ENCODE results near the gene RBM43. TPM values are rescaled to one million over a fixed set of nuclear protein-coding genes. Genes with fewer than 3 reads are reported as not detected.

RBM43 gene
- total and polyA plus RNA-seq, 4 experiments from 2014 or later = 2.2 to 20.7 (median 11.4) TPM

GRCh38 chr2:151287513-151288250, 26.0 kb upstream of the RBM43 start:
- Histone ChIP-seq H3K27ac (ENCODE audit: low read depth, low read length) (peak overlapping the region; percentile 95), H3K36me3 (ENCODE audit: insufficient read depth, low read length) (no peaks in the 10 kb centered on the region), H3K4me3 (ENCODE audit: low read length in 2 of 2) (peak overlapping the region in 1 of 2 donors; percentile 82), H3K27me3 (ENCODE audit: insufficient read depth, low read length) (no peaks in the 10 kb centered on the region), H3K4me1 (ENCODE audit: insufficient read depth, low read length) (peaks cover 45% of the 10 kb centered on the region), H3K9me3 (ENCODE audit: control insufficient read depth in 1 of 2, low read length in 2 of 2) (no peaks in the 10 kb centered on the region)
- peak overlapping the region; percentile 90 to 98 (median 94) for H3K4me3 Mint-ChIP-seq
- H3K9me3 Mint-ChIP-seq = peaks cover 0 to 5% (median 0%) of the 10 kb centered on the region in 8 donors
- peak overlapping the region; percentile 89 to 99 (median 96) for H3K27ac Mint-ChIP-seq
- no peaks in the 10 kb centered on the region for H3K27me3 Mint-ChIP-seq
- intact Hi-C loops (cut with micrococcal nuclease) = loop anchor here (1.0 to 2.0 kb wide), 2 partner anchors 541 to 1700 kb away; partner anchors contain the start of genes ARL5A and MMADHC
- H3K36me3 Mint-ChIP-seq = peaks cover 8 to 26% of the 10 kb centered on the region in 2 donors
- peak in 1 of 5 donors; percentile 41 for DNase-seq
- ChIA-PET CTCF (ENCODE audit: partially characterized antibody) (interaction anchor here (0.8 to 2.9 kb wide), 2 partner anchors 26 to 149 kb away, joined by 3 to 14 read pairs; partner anchors contain the start of gene RBM43), POLR2A (ENCODE audit: partially characterized antibody) (interaction anchor here (2.3 to 4.8 kb wide), 3 partner anchors 26 to 150 kb away, joined by 9 to 139 read pairs (median 26); partner anchors contain the start of genes RBM43 and RIF1)
- H3K4me1 Mint-ChIP-seq = peaks cover 35 to 66% (median 52%) of the 10 kb centered on the region in 4 donors

GRCh38 chr2:151282401-151282800, 20.7 kb upstream of the RBM43 start:
- H3K9me3 Mint-ChIP-seq = no peaks in the 10 kb centered on the region

GRCh38 chr2:151280271-151280670, 18.6 kb upstream of the RBM43 start:
- no peak overlapping the region for H3K27ac Mint-ChIP-seq
- Histone ChIP-seq H3K4me3 (ENCODE audit: low read length in 2 of 2) (no peak overlapping the region), H3K27me3 (ENCODE audit: insufficient read depth, low read length) (no peaks in the 10 kb centered on the region), H3K4me1 (ENCODE audit: insufficient read depth, low read length) (peaks cover under 1% of the 10 kb centered on the region), H3K9me3 (ENCODE audit: control insufficient read depth in 1 of 2, low read length in 2 of 2) (no peaks in the 10 kb centered on the region), H3K36me3 (ENCODE audit: insufficient read depth, low read length) (peaks cover 47% of the 10 kb centered on the region), H3K27ac (ENCODE audit: low read depth, low read length) (no peak overlapping the region)
- H3K4me1 Mint-ChIP-seq = peaks cover 13 to 15% (median 15%) of the 10 kb centered on the region in 4 donors
- CTCF ChIA-PET (ENCODE audit: partially characterized antibody) = no interaction called here
- no peaks in the 10 kb centered on the region for H3K27me3 Mint-ChIP-seq
- H3K4me3 Mint-ChIP-seq = no peak overlapping the region
- no peaks in the 10 kb centered on the region for H3K9me3 Mint-ChIP-seq
- peaks cover 53 to 62% of the 10 kb centered on the region in 2 donors for H3K36me3 Mint-ChIP-seq
- POLR2A ChIA-PET (ENCODE audit: partially characterized antibody) = interaction anchor here (1.4 kb wide), 1 partner anchor 19 kb away, joined by 11 read pairs; the partner anchor contains the start of gene RBM43
- no peak for DNase-seq
- intact Hi-C loops (cut with micrococcal nuclease) = no loop called here

More at GRCh38 chr2:151282401-151282800, 20.7 kb upstream of the RBM43 start:
- no peak overlapping the region for H3K4me3 ChIP-seq (ENCODE audit: low read length in 2 of 2)
- H3K9me3 ChIP-seq (ENCODE audit: control insufficient read depth in 1 of 2, low read length in 2 of 2) = no peaks in the 10 kb centered on the region
- H3K4me3 Mint-ChIP-seq = no peak overlapping the region
- H3K4me1 Mint-ChIP-seq = peaks cover 27 to 37% (median 31%) of the 10 kb centered on the region in 4 donors
- CTCF ChIA-PET (ENCODE audit: partially characterized antibody) = interaction anchor here (1.1 to 1.3 kb wide), 2 partner anchors 43 to 155 kb away, joined by 4 read pairs; no protein-coding TSS in a partner anchor
- H3K36me3 Mint-ChIP-seq = peaks cover 35 to 47% of the 10 kb centered on the region in 2 donors
- peaks cover 21% of the 10 kb centered on the region for H3K4me1 ChIP-seq (ENCODE audit: insufficient read depth, low read length)
- no peak overlapping the region for H3K27ac ChIP-seq (ENCODE audit: low read depth, low read length)
- POLR2A ChIA-PET (ENCODE audit: partially characterized antibody) = interaction anchor here (1.0 to 1.4 kb wide), 2 partner anchors 15 to 21 kb away, joined by 3 to 5 read pairs; partner anchors contain the start of gene RBM43
- peak overlapping the region in 2 of 7 donors; percentile 18 to 68 for H3K27ac Mint-ChIP-seq
- no peak for DNase-seq
- peaks cover 34% of the 10 kb centered on the region for H3K36me3 ChIP-seq (ENCODE audit: insufficient read depth, low read length)
- H3K27me3 ChIP-seq (ENCODE audit: insufficient read depth, low read length) = no peaks in the 10 kb centered on the region
- H3K27me3 Mint-ChIP-seq = no peaks in the 10 kb centered on the region
- intact Hi-C loops (cut with micrococcal nuclease) = no loop called here

- Histone ChIP-seq H3K36me3 (ENCODE audit: insufficient read depth, low read length) (peaks cover 49% of the 10 kb centered on the region), H3K4me1 (ENCODE audit: insufficient read depth, low read length) (no peaks in the 10 kb centered on the region), H3K4me3 (ENCODE audit: low read length in 2 of 2) (no peak overlapping the region), H3K27me3 (ENCODE audit: insufficient read depth, low read length) (no peaks in the 10 kb centered on the region), H3K9me3 (ENCODE audit: control insufficient read depth in 1 of 2, low read length in 2 of 2) (no peaks in the 10 kb centered on the region), H3K27ac (ENCODE audit: low read depth, low read length) (no peak overlapping the region)
- CTCF ChIA-PET (ENCODE audit: partially characterized antibody) = interaction anchor here (0.9 kb wide), 1 partner anchor 9 kb away, joined by 3 read pairs; no protein-coding TSS in a partner anchor
- Mint-ChIP-seq H3K9me3 (no peaks in the 10 kb centered on the region), H3K4me3 (no peak overlapping the region), H3K4me1 (peaks cover 4 to 9% (median 5%) of the 10 kb centered on the region in 4 donors), H3K36me3 (peaks cover 54 to 67% of the 10 kb centered on the region in 2 donors), H3K27me3 (no peaks in the 10 kb centered on the region), H3K27ac (peak overlapping the region in 3 of 7 donors; percentile 4 to 63 (median 42))
- POLR2A ChIA-PET (ENCODE audit: partially characterized antibody) = no interaction called here
- DNase-seq = no peak
- intact Hi-C loops (cut with micrococcal nuclease) = no loop called here
Measured at GRCh38 chr2:151278487-151278886, 16.8 kb upstream of the RBM43 start.

GRCh38 chr2:151277067-151277466, 15.4 kb upstream of the RBM43 start:
- DNase-seq = no peak
- H3K36me3 Mint-ChIP-seq = peaks cover 58 to 72% of the 10 kb centered on the region in 2 donors
- Histone ChIP-seq H3K9me3 (ENCODE audit: control insufficient read depth in 1 of 2, low read length in 2 of 2) (no peaks in the 10 kb centered on the region), H3K27me3 (ENCODE audit: insufficient read depth, low read length) (no peaks in the 10 kb centered on the region), H3K27ac (ENCODE audit: low read depth, low read length) (no peak overlapping the region), H3K4me3 (ENCODE audit: low read length in 2 of 2) (no peak overlapping the region), H3K36me3 (ENCODE audit: insufficient read depth, low read length) (peaks cover 47% of the 10 kb centered on the region), H3K4me1 (ENCODE audit: insufficient read depth, low read length) (no peaks in the 10 kb centered on the region)
- CTCF ChIA-PET (ENCODE audit: partially characterized antibody) = interaction anchor here (2.5 kb wide), 1 partner anchor 38 kb away, joined by 10 read pairs; no protein-coding TSS in a partner anchor
- no peak overlapping the region for H3K4me3 Mint-ChIP-seq
- intact Hi-C loops (cut with micrococcal nuclease) = no loop called here
- H3K27me3 Mint-ChIP-seq = no peaks in the 10 kb centered on the region
- no peaks in the 10 kb centered on the region for H3K9me3 Mint-ChIP-seq
- H3K27ac Mint-ChIP-seq = peak overlapping the region in 3 of 7 donors; percentile 4 to 59 (median 37)
- H3K4me1 Mint-ChIP-seq = peaks cover under 1 to 5% (median 4%) of the 10 kb centered on the region in 4 donors
- POLR2A ChIA-PET (ENCODE audit: partially characterized antibody) = interaction anchor here (1.2 to 2.8 kb wide), 2 partner anchors 12 to 16 kb away, joined by 4 to 12 read pairs; partner anchors contain the start of genes NMI and RBM43

GRCh38 chr2:151275291-151275690, 13.6 kb upstream of the RBM43 start:
- Mint-ChIP-seq H3K27ac (no peak overlapping the region), H3K4me3 (no peak overlapping the region), H3K27me3 (no peaks in the 10 kb centered on the region)

GRCh38 chr2:151271824-151272223, 10.2 kb upstream of the RBM43 start:
- no peaks in the 10 kb centered on the region for H3K9me3 ChIP-seq (ENCODE audit: control insufficient read depth in 1 of 2, low read length in 2 of 2)
- no peaks in the 10 kb centered on the region for H3K27me3 ChIP-seq (ENCODE audit: insufficient read depth, low read length)
- no peaks in the 10 kb centered on the region for H3K4me1 ChIP-seq (ENCODE audit: insufficient read depth, low read length)
- intact Hi-C loops (cut with micrococcal nuclease) = no loop called here
- POLR2A ChIA-PET (ENCODE audit: partially characterized antibody) = no interaction called here
- H3K27ac Mint-ChIP-seq = peak overlapping the region in 1 of 7 donors; percentile 10
- peaks cover 26% of the 10 kb centered on the region for H3K36me3 ChIP-seq (ENCODE audit: insufficient read depth, low read length)
- H3K4me1 Mint-ChIP-seq = peaks cover 0 to 6% (median under 1%) of the 10 kb centered on the region in 4 donors
- H3K27me3 Mint-ChIP-seq = no peaks in the 10 kb centered on the region
- H3K4me3 ChIP-seq (ENCODE audit: low read length in 2 of 2) = no peak overlapping the region
- H3K4me3 Mint-ChIP-seq = no peak overlapping the region
- peaks cover 0 to 2% (median 0%) of the 10 kb centered on the region in 8 donors for H3K9me3 Mint-ChIP-seq
- H3K36me3 Mint-ChIP-seq = peaks cover 44 to 51% of the 10 kb centered on the region in 2 donors
- CTCF ChIA-PET (ENCODE audit: partially characterized antibody) = no interaction called here
- no peak for DNase-seq
- H3K27ac ChIP-seq (ENCODE audit: low read depth, low read length) = no peak overlapping the region

More at GRCh38 chr2:151275291-151275690, 13.6 kb upstream of the RBM43 start:
- ChIA-PET CTCF (ENCODE audit: partially characterized antibody) (interaction anchor here (2.5 kb wide), 1 partner anchor 36 kb away, joined by 10 read pairs; no protein-coding TSS in a partner anchor), POLR2A (ENCODE audit: partially characterized antibody) (interaction anchor here (2.8 kb wide), 1 partner anchor 14 kb away, joined by 12 read pairs; the partner anchor contains the start of gene RBM43)
- H3K36me3 Mint-ChIP-seq = peaks cover 61 to 73% of the 10 kb centered on the region in 2 donors
- Histone ChIP-seq H3K9me3 (ENCODE audit: control insufficient read depth in 1 of 2, low read length in 2 of 2) (no peaks in the 10 kb centered on the region), H3K27me3 (ENCODE audit: insufficient read depth, low read length) (no peaks in the 10 kb centered on the region), H3K4me3 (ENCODE audit: low read length in 2 of 2) (no peak overlapping the region), H3K27ac (ENCODE audit: low read depth, low read length) (no peak overlapping the region), H3K36me3 (ENCODE audit: insufficient read depth, low read length) (peaks cover 44% of the 10 kb centered on the region), H3K4me1 (ENCODE audit: insufficient read depth, low read length) (no peaks in the 10 kb centered on the region)
- H3K4me1 Mint-ChIP-seq = peaks cover 0 to 5% (median 4%) of the 10 kb centered on the region in 4 donors
- H3K9me3 Mint-ChIP-seq = no peaks in the 10 kb centered on the region
- DNase-seq = no peak
- intact Hi-C loops (cut with micrococcal nuclease) = no loop called here
